ENCODE measurements around the gene IARS1. TPM values are rescaled to one million over a fixed set of nuclear protein-coding genes. Genes with fewer than 3 reads are reported as not detected.

Gene IARS1
- 94.4 TPM for polyA plus RNA-seq (2013, experiment 1 of 2)
- 96.6 TPM for polyA plus RNA-seq (2013, experiment 2 of 2)

GRCh38 chr9:92293452-92294296 lies at the start of gene IARS1:
TSS of gene IARS1 (minus strand) at chr9:92293697. CDS start at chr9:92289419, 4,278 bp downstream.
- 3% methylated on average over 57 of the region's 63 CpGs for WGBS
- Histone ChIP-seq H4K8ac (ENCODE audit: low read length) (peak within 1 kb of the TSS; percentile 90), H2BK15ac (ENCODE audit: low read depth, poor library complexity, severe bottlenecking) (peak within 1 kb of the TSS; percentile 63), H3K4me2 (ENCODE audit: low read length, poor library complexity, severe bottlenecking) (peak within 1 kb of the TSS; percentile 73), H2BK12ac (ENCODE audit: low read length in 2 of 2) (peak within 1 kb of the TSS in 1 of 2 experiments; percentile 42), H3K9ac (ENCODE audit: low read length) (peak within 1 kb of the TSS; percentile 99), H3K9me3 (ENCODE audit: control insufficient read depth, low read length) (no peaks in the 10 kb centered on the region), H4K91ac (ENCODE audit: low read length) (no peak within 1 kb of the TSS), H3K14ac (ENCODE audit: low read length in 2 of 2) (no peak within 1 kb of the TSS), H3K23ac (ENCODE audit: low read length in 2 of 2) (no peak within 1 kb of the TSS), H3K27ac (ENCODE audit: low read length, poor library complexity, severe bottlenecking) (peak within 1 kb of the TSS; percentile 75), H2AK5ac (ENCODE audit: low read length, severe bottlenecking) (no peak within 1 kb of the TSS), H2BK120ac (ENCODE audit: low read depth, low read length) (no peak within 1 kb of the TSS), H2AFZ (ENCODE audit: low read depth, low read length) (peak within 1 kb of the TSS; percentile 33), H3K4ac (ENCODE audit: low read depth in 1 of 2, low read length in 2 of 2) (peak within 1 kb of the TSS in 1 of 2 experiments; percentile 56), H3K4me1 (ENCODE audit: control insufficient read depth, insufficient read depth, low read depth, low read length) (peaks cover 11% of the 10 kb centered on the region), H3K36me3 (ENCODE audit: control insufficient read depth in 1 of 2, insufficient read depth in 2 of 2, low read depth in 1 of 2, low read length in 2 of 2) (peaks cover 6 to 49% of the 10 kb centered on the region in 2 experiments), H2BK5ac (ENCODE audit: low read depth, low read length, poor library complexity, severe bottlenecking) (no peak within 1 kb of the TSS), H3K27me3 (ENCODE audit: control insufficient read depth in 1 of 2, insufficient read depth in 1 of 2, low read length in 2 of 2) (no peaks in the 10 kb centered on the region), H3K4me3 (ENCODE audit: insufficient read depth in 1 of 2, low read depth in 1 of 2, low read length in 2 of 2) (peak within 1 kb of the TSS; percentile 67 to 93), H3K79me1 (replicated peaks; ENCODE audit: low read length, poor library complexity, severe bottlenecking) (peaks cover 5% of the 10 kb centered on the region), H3K18ac (ENCODE audit: low read depth in 1 of 2, low read length in 2 of 2) (peak within 1 kb of the TSS in 1 of 2 experiments; percentile 15)
- peak; percentile 99 for DNase-seq

GRCh38 chr9:92342825-92343488 lies 49.5 kb upstream of the IARS1 start:
- no peak overlapping the region for H3K23ac ChIP-seq (ENCODE audit: low read length in 2 of 2)
- no peaks in the 10 kb centered on the region for H3K27me3 ChIP-seq (ENCODE audit: control insufficient read depth in 1 of 2, insufficient read depth in 1 of 2, low read length in 2 of 2)
- no peak overlapping the region for H3K4ac ChIP-seq (ENCODE audit: low read depth in 1 of 2, low read length in 2 of 2)
- H4K91ac ChIP-seq (ENCODE audit: low read length) = no peak overlapping the region
- no peaks in the 10 kb centered on the region for H3K79me1 ChIP-seq (replicated peaks; ENCODE audit: low read length, poor library complexity, severe bottlenecking)
- no peaks in the 10 kb centered on the region for H3K9me3 ChIP-seq (ENCODE audit: control insufficient read depth, low read length)
- no peak overlapping the region for H2BK12ac ChIP-seq (ENCODE audit: low read length in 2 of 2)
- DNase-seq = no peak
- WGBS = no CpG with 5 or more reads among the region's 1 CpG
- H4K8ac ChIP-seq (ENCODE audit: low read length) = no peak overlapping the region
- H3K18ac ChIP-seq (ENCODE audit: low read depth in 1 of 2, low read length in 2 of 2) = no peak overlapping the region
- no peak overlapping the region for H2BK120ac ChIP-seq (ENCODE audit: low read depth, low read length)
- no peak overlapping the region for H3K4me3 ChIP-seq (ENCODE audit: insufficient read depth in 1 of 2, low read depth in 1 of 2, low read length in 2 of 2)
- H3K27ac ChIP-seq (ENCODE audit: low read length, poor library complexity, severe bottlenecking) = no peak overlapping the region
- H3K36me3 ChIP-seq (ENCODE audit: control insufficient read depth in 1 of 2, insufficient read depth in 2 of 2, low read depth in 1 of 2, low read length in 2 of 2) = peaks cover 0 to 12% of the 10 kb centered on the region in 2 experiments
- H3K9ac ChIP-seq (ENCODE audit: low read length) = peak overlapping the region; percentile 44
- no peak overlapping the region for H3K14ac ChIP-seq (ENCODE audit: low read length in 2 of 2)
- H2AFZ ChIP-seq (ENCODE audit: low read depth, low read length) = no peak overlapping the region
- H3K4me1 ChIP-seq (ENCODE audit: control insufficient read depth, insufficient read depth, low read depth, low read length) = no peaks in the 10 kb centered on the region
- H3K4me2 ChIP-seq (ENCODE audit: low read length, poor library complexity, severe bottlenecking) = no peak overlapping the region
- H2BK5ac ChIP-seq (ENCODE audit: low read depth, low read length, poor library complexity, severe bottlenecking) = no peak overlapping the region
- no peak overlapping the region for H2AK5ac ChIP-seq (ENCODE audit: low read length, severe bottlenecking)
- no peak overlapping the region for H2BK15ac ChIP-seq (ENCODE audit: low read depth, poor library complexity, severe bottlenecking)

GRCh38 chr9:92341578-92341977 lies 48.1 kb upstream of the IARS1 start:
- H3K18ac ChIP-seq (ENCODE audit: low read depth in 1 of 2, low read length in 2 of 2) = no peak overlapping the region
- H3K4me2 ChIP-seq (ENCODE audit: low read length, poor library complexity, severe bottlenecking) = no peak overlapping the region
- no peak overlapping the region for H2BK5ac ChIP-seq (ENCODE audit: low read depth, low read length, poor library complexity, severe bottlenecking)
- H3K79me1 ChIP-seq (replicated peaks; ENCODE audit: low read length, poor library complexity, severe bottlenecking) = no peaks in the 10 kb centered on the region
- H2AK5ac ChIP-seq (ENCODE audit: low read length, severe bottlenecking) = no peak overlapping the region
- H3K9me3 ChIP-seq (ENCODE audit: control insufficient read depth, low read length) = no peaks in the 10 kb centered on the region
- H3K4me3 ChIP-seq (ENCODE audit: insufficient read depth in 1 of 2, low read depth in 1 of 2, low read length in 2 of 2) = no peak overlapping the region
- no peak for DNase-seq
- H3K4me1 ChIP-seq (ENCODE audit: control insufficient read depth, insufficient read depth, low read depth, low read length) = no peaks in the 10 kb centered on the region
- H3K27ac ChIP-seq (ENCODE audit: low read length, poor library complexity, severe bottlenecking) = no peak overlapping the region
- H3K4ac ChIP-seq (ENCODE audit: low read depth in 1 of 2, low read length in 2 of 2) = no peak overlapping the region
- H2AFZ ChIP-seq (ENCODE audit: low read depth, low read length) = no peak overlapping the region
- no peak overlapping the region for H4K91ac ChIP-seq (ENCODE audit: low read length)
- no peak overlapping the region for H3K9ac ChIP-seq (ENCODE audit: low read length)
- no peak overlapping the region for H3K23ac ChIP-seq (ENCODE audit: low read length in 2 of 2)
- no peaks in the 10 kb centered on the region for H3K27me3 ChIP-seq (ENCODE audit: control insufficient read depth in 1 of 2, insufficient read depth in 1 of 2, low read length in 2 of 2)
- H3K14ac ChIP-seq (ENCODE audit: low read length in 2 of 2) = no peak overlapping the region
- H2BK12ac ChIP-seq (ENCODE audit: low read length in 2 of 2) = no peak overlapping the region
- H2BK120ac ChIP-seq (ENCODE audit: low read depth, low read length) = no peak overlapping the region
- no peak overlapping the region for H2BK15ac ChIP-seq (ENCODE audit: low read depth, poor library complexity, severe bottlenecking)
- WGBS = 100% methylated on average over 1 of the region's 1 CpG
- H4K8ac ChIP-seq (ENCODE audit: low read length) = no peak overlapping the region
- peaks cover 0 to 18% of the 10 kb centered on the region in 2 experiments for H3K36me3 ChIP-seq (ENCODE audit: control insufficient read depth in 1 of 2, insufficient read depth in 2 of 2, low read depth in 1 of 2, low read length in 2 of 2)

DNA sequence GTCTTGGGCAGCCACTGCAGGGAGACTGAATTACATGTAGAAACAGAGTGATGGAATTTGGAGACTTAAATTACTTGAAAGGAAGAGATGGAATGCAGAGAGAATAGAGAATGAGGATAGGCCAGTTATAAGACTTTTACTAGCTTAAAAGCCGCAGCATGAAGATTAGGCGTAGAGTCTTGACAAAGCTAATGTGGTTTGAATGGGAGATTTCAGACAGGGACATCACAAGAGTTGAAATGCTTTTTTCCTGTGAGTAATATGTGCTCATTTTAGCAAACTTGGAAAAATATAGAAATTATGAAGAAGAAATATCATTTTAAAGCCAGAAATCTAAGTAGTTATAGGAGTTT lies 39.8 kb upstream of the IARS1 start:
- Histone ChIP-seq H3K23ac (ENCODE audit: low read length in 2 of 2) (no peak overlapping the region), H2AFZ (ENCODE audit: low read depth, low read length) (no peak overlapping the region), H3K36me3 (ENCODE audit: control insufficient read depth in 1 of 2, insufficient read depth in 2 of 2, low read depth in 1 of 2, low read length in 2 of 2) (peaks cover 0 to 6% of the 10 kb centered on the region in 2 experiments), H3K4ac (ENCODE audit: low read depth in 1 of 2, low read length in 2 of 2) (no peak overlapping the region), H3K79me1 (replicated peaks; ENCODE audit: low read length, poor library complexity, severe bottlenecking) (peaks cover 1% of the 10 kb centered on the region), H3K27me3 (ENCODE audit: control insufficient read depth in 1 of 2, insufficient read depth in 1 of 2, low read length in 2 of 2) (no peaks in the 10 kb centered on the region), H2BK15ac (ENCODE audit: low read depth, poor library complexity, severe bottlenecking) (no peak overlapping the region), H2BK120ac (ENCODE audit: low read depth, low read length) (no peak overlapping the region), H3K9ac (ENCODE audit: low read length) (no peak overlapping the region), H3K9me3 (ENCODE audit: control insufficient read depth, low read length) (no peaks in the 10 kb centered on the region), H3K4me1 (ENCODE audit: control insufficient read depth, insufficient read depth, low read depth, low read length) (no peaks in the 10 kb centered on the region), H3K27ac (ENCODE audit: low read length, poor library complexity, severe bottlenecking) (no peak overlapping the region), H3K4me3 (ENCODE audit: insufficient read depth in 1 of 2, low read depth in 1 of 2, low read length in 2 of 2) (no peak overlapping the region), H2AK5ac (ENCODE audit: low read length, severe bottlenecking) (no peak overlapping the region), H3K18ac (ENCODE audit: low read depth in 1 of 2, low read length in 2 of 2) (no peak overlapping the region), H2BK12ac (ENCODE audit: low read length in 2 of 2) (no peak overlapping the region), H2BK5ac (ENCODE audit: low read depth, low read length, poor library complexity, severe bottlenecking) (no peak overlapping the region), H4K8ac (ENCODE audit: low read length) (no peak overlapping the region), H3K14ac (ENCODE audit: low read length in 2 of 2) (no peak overlapping the region), H4K91ac (ENCODE audit: low read length) (no peak overlapping the region), H3K4me2 (ENCODE audit: low read length, poor library complexity, severe bottlenecking) (no peak overlapping the region)
- DNase-seq = no peak
- WGBS = 94% methylated on average over 2 of the region's 2 CpGs
